Kidney capillary endothelial cell (primary cell): Measurements from ENCODE around the gene SGIP1.
"Not testable (repeated sequence)": the region's sequence is repeated elsewhere in the genome, so short reads cannot be mapped to it uniquely, and the experiment has no call there.

Source experiments
- DNase-seq: peaks from one replicate; pipeline ENCODE4 v3.0.0-alpha.2; 2018; ENCODE audit warnings: low spot score

Gene SGIP1

DNA sequence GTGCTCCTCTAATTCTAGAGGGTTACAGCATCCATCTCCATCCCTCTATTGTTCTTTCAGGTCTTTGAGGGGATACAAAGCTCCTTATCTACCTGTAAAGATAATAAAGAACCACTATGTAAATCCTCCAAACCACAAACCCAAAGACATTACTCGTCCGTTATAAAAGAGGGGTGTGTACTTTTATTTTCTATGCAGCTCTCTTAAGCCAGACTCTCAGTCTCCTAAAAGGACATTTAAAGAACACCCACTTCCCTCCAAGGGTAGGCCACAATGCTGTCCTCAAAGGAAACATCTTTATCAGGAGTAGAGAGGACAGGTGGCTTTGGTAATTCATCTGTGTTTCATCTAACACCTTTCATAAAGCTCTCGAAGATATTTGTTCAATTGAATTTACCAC lies 150.4 kb downstream of the SGIP1 start:
- no peak for DNase-seq

DNA sequence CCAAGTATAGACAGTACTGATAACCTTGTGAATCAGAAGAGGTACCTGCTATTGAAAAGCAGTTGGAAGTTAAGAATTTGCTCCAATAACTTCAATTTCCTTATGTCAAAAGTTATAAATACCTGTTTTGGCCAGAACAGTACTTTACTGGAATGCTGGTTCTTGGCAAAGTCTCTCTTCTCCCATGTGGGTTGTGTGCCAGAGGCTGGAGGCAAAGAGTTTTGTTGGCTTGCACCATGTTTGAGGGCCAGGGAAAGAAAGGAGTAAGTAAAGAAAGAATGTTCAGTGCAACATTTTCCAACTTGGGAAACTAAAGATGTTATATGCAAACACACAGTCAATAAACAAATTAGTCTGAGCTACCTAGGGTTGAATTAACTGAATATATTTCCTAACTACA lies 151.3 kb downstream of the SGIP1 start:
- no peak for DNase-seq

DNA sequence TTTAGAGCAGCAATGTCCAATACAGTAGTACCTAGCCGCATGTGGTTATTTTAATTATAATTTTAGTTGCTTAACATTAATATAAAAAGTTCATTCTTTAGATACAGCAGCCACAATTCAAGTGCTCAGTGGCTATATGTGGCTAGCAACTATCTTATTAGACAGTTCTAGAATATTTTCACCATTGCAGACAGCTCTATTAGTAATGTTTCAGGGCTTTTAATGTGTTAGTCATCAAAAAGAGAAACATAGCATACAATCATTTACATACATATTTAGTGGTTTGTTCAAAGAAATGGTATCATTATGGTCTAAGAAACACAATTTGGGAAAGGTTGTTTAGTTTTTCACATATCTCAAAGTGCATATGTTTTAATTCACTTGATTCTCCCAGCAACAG lies 151.7 kb downstream of the SGIP1 start:
- no peak for DNase-seq

DNA sequence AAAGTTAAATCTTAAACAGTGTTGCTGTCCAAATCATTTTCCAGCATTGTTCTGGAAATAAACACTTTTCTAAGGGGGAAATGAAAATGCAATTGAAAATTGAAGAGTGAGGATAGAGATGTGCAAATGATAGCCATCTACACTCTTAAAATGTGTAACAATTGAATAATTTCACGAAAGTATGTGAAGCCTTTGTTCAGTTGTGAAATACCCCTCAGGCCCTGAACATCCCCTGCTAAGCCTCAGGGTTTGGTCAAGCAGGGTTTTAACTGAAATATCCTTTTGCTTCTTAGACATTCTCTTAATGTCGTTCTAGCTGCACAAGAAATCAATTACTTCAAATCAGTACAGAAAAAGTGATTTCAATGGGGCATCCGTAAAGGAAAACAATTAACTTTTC lies 152.5 kb downstream of the SGIP1 start:
- DNase-seq, result no peak

DNA sequence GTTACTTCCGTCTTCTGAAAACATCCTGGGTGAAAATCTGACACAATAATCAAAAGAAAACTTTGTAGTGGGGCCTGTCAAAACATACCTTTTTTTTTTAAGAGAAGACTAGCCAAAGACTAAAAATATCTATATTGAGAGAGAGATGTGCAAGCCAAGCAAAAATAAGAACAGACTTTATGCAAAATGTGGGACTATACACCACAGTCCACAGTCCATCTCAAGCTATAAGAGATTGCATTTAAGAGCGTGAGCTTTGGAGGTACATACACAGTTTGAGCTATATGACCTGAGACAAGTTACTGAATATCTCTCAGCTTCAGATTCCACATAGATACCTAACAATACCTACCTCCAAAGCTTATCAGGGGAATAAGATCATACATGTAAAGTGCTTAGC lies 153.4 kb downstream of the SGIP1 start:
- no peak for DNase-seq

DNA sequence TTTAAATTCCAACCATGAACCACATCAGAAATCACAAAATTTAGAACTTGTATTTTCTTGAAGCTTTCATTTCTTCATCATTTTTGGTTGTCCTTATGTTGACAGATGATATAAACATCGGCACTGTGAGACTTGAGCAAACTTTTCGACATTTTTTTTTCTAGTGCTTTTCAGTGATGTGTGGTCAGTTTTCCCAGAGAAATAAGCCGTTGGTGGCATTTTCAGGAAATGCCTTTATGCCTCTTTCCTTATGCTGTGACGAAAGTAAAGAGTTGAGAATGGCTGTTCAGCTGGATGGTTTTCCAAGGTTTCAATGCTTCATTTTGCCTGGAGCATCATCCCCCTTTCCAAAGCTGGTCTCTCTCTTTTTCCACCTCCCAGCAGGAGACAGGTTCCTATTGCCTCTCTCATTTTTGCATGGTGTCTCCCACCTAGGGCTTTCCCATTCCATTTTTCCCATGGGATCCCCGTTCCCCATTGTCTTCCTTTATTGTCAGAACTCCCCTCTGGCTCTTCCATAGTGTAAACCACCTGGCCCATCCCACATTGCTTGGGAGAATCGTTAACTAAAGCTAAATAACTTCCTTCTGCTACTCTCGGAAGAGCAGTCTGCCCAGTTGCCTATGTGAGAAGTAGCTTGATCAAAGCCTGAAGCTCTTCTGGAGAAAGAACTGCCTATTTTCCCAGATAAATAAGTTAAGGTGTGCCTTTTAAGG lies 156.9 kb downstream of the SGIP1 start:
- DNase-seq, result no peak

DNA sequence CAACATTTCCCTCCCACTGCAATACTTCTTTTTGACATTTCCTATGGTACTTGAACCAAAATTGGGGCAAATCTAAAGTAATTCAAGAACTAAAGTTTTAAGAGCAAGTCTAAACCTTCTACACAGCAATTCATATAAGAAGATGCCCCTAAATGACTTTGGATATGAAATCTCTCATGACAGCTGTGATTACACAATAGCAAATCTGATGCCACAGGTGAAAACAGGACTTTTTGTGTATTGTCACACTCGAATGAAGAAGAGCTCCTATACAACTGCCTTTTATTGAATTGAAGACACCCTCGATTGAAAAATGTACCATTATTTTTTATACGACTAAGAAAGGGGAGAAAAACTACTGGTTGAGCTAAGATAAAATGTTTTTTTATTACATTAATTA lies 158.7 kb downstream of the SGIP1 start:
- no peak for DNase-seq

DNA sequence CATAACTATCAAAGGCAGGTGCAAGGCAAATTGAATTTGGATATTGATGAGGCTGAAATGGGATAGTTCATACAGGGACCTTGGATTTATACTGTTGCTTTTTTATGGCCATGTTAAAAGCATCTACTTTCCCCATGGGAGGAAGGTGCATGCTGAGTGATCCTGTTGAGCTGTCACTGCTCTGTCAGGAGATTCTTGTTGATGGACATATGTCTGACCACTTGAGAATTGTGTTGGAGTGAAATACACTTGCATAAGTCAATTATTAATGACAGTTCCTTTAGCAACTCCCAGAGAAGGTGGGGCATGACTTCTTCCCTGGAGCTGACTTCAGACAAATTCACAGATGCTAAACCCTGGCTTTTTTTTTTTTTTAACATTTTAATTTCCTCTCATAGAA lies 159.9 kb downstream of the SGIP1 start:
- DNase-seq, result no peak

DNA sequence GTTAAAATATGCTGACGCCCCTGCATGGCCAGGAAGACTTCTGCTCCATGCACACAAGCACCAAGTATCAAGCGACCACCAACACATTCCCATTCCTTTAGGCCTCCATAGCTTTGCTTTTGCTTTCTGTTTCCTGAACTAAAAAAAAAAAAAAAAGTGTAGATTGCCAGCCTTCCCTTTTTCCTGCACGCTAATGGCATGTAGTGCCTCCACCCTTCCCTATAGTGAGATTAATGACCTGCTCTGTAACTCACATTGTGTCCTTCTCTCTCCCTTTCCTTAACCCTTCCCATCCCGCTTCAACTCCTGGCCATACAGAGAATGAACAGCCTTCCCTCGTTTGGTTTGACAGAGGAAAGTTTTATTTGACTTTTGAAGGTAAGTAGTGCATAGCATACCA lies 161.2 kb downstream of the SGIP1 start:
- DNase-seq, result no peak

DNA sequence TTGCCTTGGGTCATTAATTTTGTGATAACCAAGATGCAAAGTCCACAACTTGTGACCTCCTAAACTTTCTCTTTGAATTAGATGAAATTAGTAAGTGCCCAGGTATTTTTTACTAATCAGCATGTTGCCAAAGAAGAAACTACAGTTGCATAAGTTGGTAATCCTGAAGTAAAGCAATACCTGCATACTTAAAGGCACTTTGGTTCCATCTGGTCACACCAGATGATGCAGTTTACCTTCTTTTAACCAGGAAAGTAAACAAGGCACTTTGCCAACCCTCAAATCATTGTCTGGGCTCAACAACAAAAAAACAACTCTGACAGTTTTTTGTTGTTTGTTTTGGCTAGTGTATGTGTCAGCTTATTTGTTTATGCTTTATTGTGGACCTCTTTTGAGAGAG lies 162.8 kb downstream of the SGIP1 start:
- DNase-seq, result no peak

DNA sequence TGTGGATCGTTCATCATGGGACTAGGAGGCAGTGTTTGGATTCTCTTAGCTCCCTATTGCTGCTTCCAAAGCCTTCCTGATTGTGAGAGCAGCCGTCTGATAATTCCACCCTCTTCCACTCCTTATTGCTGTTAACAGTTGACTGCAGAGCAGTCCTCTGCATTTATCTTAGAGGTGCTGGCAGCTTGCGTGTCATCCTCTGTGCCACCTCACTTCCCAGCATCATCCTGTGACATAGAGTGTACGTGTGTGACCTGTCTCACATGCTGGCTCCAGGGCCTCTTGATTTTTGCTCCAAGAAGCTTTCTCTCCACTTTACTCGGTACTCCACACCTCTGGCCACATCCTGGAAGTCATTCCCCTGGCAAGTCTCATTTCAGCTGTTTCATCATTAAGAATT lies 165.3 kb downstream of the SGIP1 start:
- DNase-seq, result no peak

DNA sequence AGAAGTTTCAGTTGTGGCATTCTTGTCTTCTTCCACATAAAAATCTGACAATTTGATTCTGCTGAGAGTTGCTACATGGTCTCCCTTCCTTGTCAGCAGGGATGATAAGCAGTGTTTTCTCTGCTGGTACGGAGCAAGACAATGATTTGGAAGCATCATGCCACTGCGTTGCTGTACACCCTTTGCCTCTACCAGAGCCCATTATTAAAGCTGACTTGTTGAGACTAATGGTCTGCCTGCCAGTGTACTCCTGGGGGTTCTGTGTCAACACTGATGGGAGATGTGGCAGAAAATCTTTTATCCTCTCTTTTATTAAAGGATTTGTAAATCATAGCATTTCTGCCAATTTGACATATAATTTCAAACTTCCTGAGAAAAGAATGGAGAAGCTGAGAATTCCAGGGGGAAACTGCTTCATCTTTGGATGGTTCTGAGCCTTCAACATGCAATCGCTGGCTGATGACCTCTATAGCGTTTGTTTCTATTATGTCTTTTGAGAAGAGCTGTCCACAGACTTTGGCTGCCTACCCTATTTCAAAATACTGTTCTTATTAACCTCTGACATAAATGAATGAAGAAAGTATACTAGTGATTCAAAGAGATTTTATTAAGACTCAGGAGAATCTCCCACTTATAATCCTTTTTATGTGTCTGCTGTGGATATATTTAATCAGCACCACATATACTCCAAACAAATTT lies 170.4 kb downstream of the SGIP1 start:
- no peak for DNase-seq

DNA sequence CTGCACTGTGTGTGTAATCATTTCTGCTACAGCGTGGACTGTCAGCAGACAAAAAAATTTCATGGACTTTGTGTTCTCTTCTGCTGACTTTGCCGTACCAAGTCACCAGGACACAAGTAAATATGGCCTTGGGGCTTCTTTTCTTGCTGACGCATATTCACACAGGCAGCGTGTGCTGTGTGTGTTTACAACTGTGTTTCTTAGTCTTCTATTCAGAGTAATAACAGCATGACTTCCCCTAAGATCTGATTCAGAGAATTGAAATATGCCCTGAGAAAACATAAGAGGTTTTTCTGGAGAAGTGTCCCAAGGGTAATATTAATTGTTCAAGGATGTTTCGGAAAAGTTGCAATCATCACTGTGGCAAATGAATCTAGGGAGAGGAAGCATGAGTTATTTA lies 171.2 kb downstream of the SGIP1 start:
- peak; percentile 20 for DNase-seq

DNA sequence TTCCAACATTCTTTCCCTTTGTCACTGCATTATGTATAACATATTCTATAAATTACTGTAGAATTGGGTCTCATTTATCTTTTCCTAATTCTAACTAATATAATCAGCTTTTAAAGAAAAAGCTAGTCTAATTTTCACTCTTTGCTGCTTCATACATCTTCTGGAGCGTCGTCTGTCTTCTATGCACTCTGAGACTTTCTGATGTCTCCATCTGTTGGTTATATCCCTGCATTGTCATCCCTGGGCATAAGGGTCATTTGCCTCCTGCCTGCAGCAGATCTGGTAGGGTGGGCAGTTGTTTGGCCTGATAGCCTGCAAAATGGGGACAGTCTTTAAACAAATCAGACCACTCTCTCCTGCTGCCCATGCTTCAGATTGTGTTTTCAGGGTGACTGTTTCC lies 177.5 kb downstream of the SGIP1 start:
- DNase-seq, result no peak

DNA sequence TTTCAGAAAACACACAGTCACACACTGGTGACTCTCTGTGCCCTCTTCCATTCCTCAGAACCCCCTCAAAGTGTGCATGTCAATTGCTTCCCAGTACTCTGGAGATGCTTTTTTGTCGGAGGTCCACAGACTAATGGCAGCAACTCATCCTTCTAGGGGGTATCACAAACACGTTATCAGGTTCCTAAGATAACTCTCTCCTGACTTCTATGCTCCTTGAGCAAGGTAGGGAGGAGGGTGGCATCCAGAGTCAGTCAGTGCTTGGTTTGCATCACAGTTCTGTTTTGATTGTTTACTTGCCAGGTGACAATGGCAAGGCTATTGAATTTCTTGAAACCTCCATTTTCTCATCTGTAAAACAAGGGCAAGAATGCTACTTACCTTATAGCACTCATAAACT lies 178.9 kb downstream of the SGIP1 start:
- DNase-seq, result no peak

DNA sequence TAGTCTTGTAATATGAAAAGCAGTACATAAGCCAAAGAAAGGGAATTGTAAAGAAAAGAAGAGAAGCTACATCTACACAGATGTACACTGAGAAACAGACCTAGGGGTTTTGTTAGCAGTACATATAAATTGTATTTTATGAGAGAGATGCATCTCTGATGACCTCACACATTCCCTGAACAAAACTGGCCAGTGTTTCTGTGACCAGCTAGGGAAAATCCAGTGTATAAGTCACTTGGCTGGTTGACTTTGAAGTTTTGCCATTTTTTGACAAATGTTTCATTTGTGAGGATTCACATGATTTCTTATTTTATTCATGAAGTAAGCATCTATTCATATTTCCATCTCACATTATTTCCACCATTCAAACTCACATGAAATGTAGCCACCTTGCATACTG lies 190.0 kb downstream of the SGIP1 start:
- no peak for DNase-seq

DNA sequence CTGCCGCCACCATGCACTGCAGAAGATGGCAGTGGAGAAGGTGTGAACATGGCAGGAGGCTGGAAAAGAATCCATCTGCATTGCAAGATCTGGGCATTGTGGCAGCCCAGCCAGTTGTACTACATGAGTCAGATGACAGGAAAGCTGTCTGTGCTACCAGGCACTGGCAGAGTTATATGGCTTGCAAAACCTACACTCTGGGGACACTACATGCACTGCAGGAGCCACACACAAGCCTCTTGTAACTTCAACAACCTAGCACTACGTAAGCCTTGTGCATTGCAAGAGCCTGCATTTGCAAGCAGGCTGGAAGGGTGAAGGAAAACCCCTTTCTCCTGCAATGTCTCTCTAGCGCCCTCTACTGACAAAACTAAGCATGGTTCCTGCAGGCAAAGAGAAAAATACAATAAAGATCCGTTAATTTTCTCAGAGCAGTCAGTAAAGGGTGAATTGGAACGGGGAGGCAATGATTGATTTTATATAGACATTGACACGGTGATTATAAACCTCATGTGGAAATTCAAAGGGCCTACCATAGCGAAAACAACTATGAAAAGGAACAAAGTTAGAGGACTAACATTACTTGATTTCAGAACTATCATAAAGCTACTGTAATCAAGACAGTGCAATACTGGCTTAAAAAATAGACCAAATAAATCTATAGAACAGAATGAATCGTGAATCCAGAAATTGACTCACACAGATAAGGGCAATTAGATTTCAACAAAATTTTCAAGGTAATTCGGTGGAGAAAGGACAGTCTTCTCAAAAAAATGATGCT lies 192.1 kb downstream of the SGIP1 start:
- DNase-seq, result peak; percentile 56

DNA sequence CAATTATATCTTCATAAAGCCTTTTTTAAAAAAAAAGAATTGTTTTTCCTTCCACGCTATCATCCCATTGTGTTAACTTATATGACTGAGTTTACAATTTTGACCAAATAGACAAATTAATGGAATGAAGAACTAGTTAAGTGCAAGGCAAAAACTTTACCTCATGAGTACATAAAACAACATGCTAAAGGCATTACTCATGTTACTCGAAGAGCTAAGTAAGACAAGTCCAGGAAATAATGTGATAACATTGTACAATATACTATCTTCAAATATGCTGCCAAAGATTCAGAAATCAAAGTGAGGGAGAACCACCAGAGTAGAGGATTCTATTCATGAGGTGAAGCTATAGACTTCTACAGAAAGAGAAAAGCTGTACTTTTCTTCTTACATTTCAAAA lies 194.1 kb downstream of the SGIP1 start:
- DNase-seq, result no peak

DNA sequence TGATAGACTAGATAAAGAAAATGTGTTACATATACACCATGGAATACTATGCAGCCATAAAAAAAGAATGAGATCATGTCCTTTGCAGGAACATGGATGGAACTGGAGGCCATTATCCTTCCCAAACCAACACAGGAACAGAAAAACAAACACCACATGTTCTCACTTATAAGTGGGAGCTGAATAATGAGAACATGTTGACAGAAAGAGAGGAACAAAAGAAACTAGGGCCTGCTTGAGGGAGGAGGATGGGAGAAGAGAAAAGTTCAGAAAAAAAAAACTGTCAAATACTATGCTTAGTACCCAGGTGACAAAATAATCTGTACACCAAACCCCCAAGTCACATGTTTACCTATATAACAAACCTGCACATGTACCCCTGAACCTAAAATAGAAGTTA lies 194.8 kb downstream of the SGIP1 start:
- not testable (repeated sequence) for DNase-seq

DNA sequence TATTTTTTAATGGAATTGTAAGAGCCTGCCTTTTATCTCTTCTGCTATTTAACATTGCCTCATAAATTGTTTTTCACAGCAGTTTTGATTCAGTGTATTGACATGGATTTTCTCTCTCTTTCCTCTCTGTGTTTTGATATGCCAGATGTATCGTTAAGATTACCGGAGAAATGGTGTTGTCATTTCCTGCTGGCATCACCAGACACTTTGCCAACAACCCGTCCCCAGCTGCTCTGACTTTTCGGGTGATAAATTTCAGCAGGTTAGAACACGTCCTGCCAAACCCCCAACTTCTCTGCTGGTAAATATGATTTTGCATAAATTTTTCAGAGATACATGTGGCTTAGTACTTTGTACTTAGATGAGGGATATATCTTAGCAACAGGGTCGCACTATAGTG lies 195.2 kb downstream of the SGIP1 start:
- peak; percentile 66 for DNase-seq

DNA sequence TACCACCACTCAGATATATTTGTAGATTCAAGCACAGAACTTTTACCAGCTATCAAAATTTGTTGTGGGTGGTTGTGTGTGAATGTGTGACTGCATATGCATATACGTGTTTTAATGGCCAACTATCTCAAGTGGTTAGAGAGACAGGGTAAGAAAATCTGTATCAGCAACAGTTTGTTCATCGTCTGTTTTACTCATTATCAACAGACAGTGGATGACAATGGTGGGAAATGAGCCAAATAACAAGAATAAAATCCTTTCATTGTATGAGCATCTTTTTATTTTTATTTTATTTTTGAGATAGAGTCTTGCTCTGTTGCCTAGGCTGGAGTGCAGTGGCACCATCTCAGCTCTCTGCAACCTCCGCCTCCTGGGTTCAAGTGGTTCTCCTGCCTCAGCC lies 195.6 kb downstream of the SGIP1 start:
- DNase-seq, result peak; percentile 40

DNA sequence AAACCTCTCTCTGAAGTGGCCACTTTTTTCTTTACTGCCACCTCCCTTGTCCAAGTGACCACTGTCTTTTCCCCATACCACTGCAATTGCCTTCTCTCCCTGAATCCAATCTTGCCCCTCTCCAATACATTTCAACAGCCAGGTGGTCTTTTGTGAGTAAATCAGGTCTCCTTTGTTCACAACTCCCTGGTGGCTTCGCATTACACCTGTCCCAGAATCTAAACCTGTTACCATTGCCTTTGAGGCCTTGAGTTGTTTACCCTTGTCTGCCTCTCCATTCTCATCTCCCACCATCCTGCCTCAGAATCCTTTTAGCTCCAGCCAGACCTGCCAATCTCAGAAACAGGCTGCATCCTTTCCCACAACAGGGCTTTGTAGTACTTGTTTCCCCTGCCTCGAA lies 196.5 kb downstream of the SGIP1 start:
- no peak for DNase-seq

DNA sequence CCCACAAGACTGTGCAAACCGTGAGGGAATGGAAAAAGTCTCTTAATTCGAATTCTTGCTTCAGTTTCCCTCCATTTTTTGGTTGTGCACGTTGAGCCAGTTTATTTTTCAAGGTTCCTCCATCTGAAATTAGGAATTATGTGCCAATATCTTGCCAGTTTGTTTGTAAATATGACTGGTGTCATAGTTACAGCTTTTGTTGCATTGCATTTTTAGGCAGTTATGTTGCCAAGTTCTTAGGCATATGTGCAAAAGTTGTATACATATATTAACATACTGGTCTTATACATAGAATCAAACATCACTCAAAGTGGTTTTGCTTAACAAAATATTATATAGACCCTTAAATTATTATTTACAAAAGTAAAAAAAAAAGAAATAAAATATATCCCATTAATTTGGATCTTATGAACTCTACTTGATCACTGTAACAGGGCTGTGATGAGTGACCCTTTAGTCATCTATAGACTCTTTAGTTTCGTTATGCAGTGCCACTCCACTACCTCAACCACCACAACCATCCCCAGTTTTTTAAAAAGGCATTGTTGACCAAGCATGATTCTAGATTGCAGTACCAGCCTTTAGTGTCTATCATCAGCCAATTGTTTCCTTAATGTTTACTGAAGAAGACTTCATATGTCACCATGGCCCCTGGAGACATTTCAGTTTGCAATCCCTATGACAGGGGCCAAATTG lies 197.4 kb downstream of the SGIP1 start:
- DNase-seq, result no peak
